Neuronal stem cell (in vitro differentiated cells): ENCODE results near the gene DZIP1L.

ENCODE experiments used
- DNase-seq: peaks from one replicate; pipeline ENCODE4 v3.0.0-alpha.2; 2013; ENCODE audit warnings: low spot score
- H2AFZ ChIP-seq: one replicate; pipeline ENCODE4 v1.6.1; 2013; ENCODE audit warnings: mild to moderate bottlenecking, low read length, inconsistent platforms
- H2AK5ac ChIP-seq: 2 replicates; pipeline ENCODE4 v1.6.1; 2013; ENCODE audit warnings: low read depth, mild to moderate bottlenecking, inconsistent platforms, low read length, moderate library complexity, mixed read lengths
- H2BK120ac ChIP-seq: 2 replicates; pipeline ENCODE4 v1.6.1; 2013; ENCODE audit warnings: low read depth, mild to moderate bottlenecking, inconsistent platforms, low read length, moderate library complexity, mixed read lengths
- H2BK12ac ChIP-seq: one replicate; pipeline ENCODE4 v1.6.1; 2013; ENCODE audit warnings: low read length, inconsistent platforms
- H2BK15ac ChIP-seq: 2 replicates; pipeline ENCODE4 v1.6.1; 2013; ENCODE audit warnings: mild to moderate bottlenecking, low read length, inconsistent platforms, mixed read lengths
- H2BK5ac ChIP-seq: one replicate; pipeline ENCODE4 v1.6.1; 2013; ENCODE audit warnings: inconsistent platforms, mild to moderate bottlenecking, low read length, moderate library complexity
- H3K14ac ChIP-seq: one replicate; pipeline ENCODE4 v1.6.1; 2013; ENCODE audit warnings: low read length, inconsistent platforms
- H3K18ac ChIP-seq: 2 replicates; pipeline ENCODE4 v1.6.1; 2013; ENCODE audit warnings: low read length, inconsistent platforms
- H3K23ac ChIP-seq: 2 replicates; pipeline ENCODE4 v1.6.1; 2013; ENCODE audit warnings: low read depth, mild to moderate bottlenecking, mixed read lengths, low read length, inconsistent platforms; ENCODE audit not compliant: poor library complexity
- H3K27ac ChIP-seq: replicated peaks from 3 replicates; pipeline ENCODE4 v1.5.1; 2013; ENCODE audit warnings: low read length, inconsistent platforms
- H3K27me3 ChIP-seq, 3 experiments: 2 replicates each; pipeline ENCODE4 v1.6.1; 2013; ENCODE audit warnings: low read length in 3 of 3, mild to moderate bottlenecking in 2 of 3, inconsistent platforms in 1 of 3, low read depth in 1 of 3, mixed read lengths in 1 of 3, moderate library complexity in 1 of 3; ENCODE audit not compliant: control insufficient read depth in 3 of 3, insufficient read depth in 3 of 3
- H3K36me3 ChIP-seq, 2 donors: replicated peaks in 1 of 2; 2 replicates each; pipeline ENCODE4 v1.6.1; 2013; ENCODE audit warnings: low read length in 2 of 2; ENCODE audit not compliant: control insufficient read depth in 2 of 2, insufficient read depth in 2 of 2
- H3K4ac ChIP-seq: 2 replicates; pipeline ENCODE4 v1.6.1; 2013; ENCODE audit warnings: inconsistent platforms, mild to moderate bottlenecking, low read length, moderate library complexity
- H3K4me1 ChIP-seq, 2 donors: 1 replicate in 1 of 2; 2 replicates in 1 of 2; pipeline ENCODE4 v1.6.1; 2013; ENCODE audit warnings: low read length in 2 of 2, low read depth in 1 of 2; ENCODE audit not compliant: control insufficient read depth in 2 of 2, insufficient read depth in 1 of 2
- H3K4me2 ChIP-seq: one replicate; pipeline ENCODE4 v1.6.1; 2013; ENCODE audit warnings: mild to moderate bottlenecking, low read length, inconsistent platforms; ENCODE audit not compliant: insufficient read depth, poor library complexity, severe bottlenecking
- H3K4me3 ChIP-seq, 2 donors: 2 replicates each; pipeline ENCODE4 v1.5.1; 2013; ENCODE audit warnings: low read length in 2 of 2, mild to moderate bottlenecking in 2 of 2, inconsistent platforms in 1 of 2, moderate library complexity in 1 of 2
- H3K79me1 ChIP-seq: one replicate; pipeline ENCODE4 v1.6.1; 2013; ENCODE audit warnings: low read depth, mild to moderate bottlenecking, inconsistent platforms, low read length, moderate library complexity
- H3K9ac ChIP-seq: one replicate; pipeline ENCODE4 v1.6.1; 2013; ENCODE audit warnings: mild to moderate bottlenecking, low read depth, low read length, inconsistent platforms; ENCODE audit not compliant: poor library complexity
- H3K9me3 ChIP-seq, 2 donors: replicated peaks in 1 of 2; 2 replicates each; pipeline versions ENCODE3 to v1.6.1; 2013; ENCODE audit warnings: low read length in 2 of 2, mild to moderate bottlenecking in 2 of 2, inconsistent platforms in 1 of 2, low read depth in 1 of 2, mixed read lengths in 1 of 2, moderate library complexity in 1 of 2; ENCODE audit not compliant: control insufficient read depth in 2 of 2, insufficient read depth in 1 of 2
- H4K8ac ChIP-seq: one replicate; pipeline ENCODE4 v1.6.1; 2013; ENCODE audit warnings: low read depth, mild to moderate bottlenecking, inconsistent platforms, low read length, moderate library complexity
- H4K91ac ChIP-seq: one replicate; pipeline ENCODE4 v1.6.1; 2013; ENCODE audit warnings: low read length, low read depth, mild to moderate bottlenecking, inconsistent platforms; ENCODE audit not compliant: poor library complexity
- WGBS, 2 donors: extraction: QIAGEN DNeasy Blood & Tissue Kit; methylation state at CpG; one replicate each; pipeline ENCODE4 v1.1.7; 2013; ENCODE audit warnings: missing lambda C conversion rate in 2 of 2, mixed read lengths in 1 of 2; ENCODE audit not compliant: insufficient read length in 2 of 2, insufficient replicate concordance in 1 of 2; ENCODE audit errors: extremely low coverage in 2 of 2; 5-methylcytosine and 5-hydroxymethylcytosine counted together

Gene DZIP1L

DNA sequence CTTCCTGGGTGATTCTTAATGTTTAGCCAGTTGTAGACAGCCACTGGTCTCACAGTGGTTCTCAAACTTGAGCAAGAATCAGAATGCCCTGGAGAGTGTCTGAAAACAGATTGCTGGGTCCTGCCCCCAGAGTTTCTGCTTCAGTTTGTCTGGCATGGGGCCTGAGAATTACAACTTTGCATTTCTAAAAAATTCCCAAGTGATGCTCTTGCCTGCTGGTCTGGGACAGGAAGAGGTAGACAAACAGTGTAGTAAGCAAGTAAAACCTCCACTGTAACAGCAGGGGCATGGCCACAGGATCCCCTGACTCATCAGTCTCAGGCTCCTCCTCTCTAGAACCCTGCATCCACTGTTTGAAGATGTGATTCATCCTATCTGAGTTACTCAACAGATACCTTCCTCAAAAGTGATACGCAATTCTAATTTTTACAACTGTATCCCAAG is 36.5 kb downstream of the DZIP1L start:
- H3K4ac ChIP-seq: no peak overlapping the region
- no peak overlapping the region for H4K91ac ChIP-seq
- WGBS, 2 donors: no CpG with 5 or more reads among the region's 1 CpG
- H2AK5ac ChIP-seq: no peak overlapping the region
- H2BK120ac ChIP-seq: no peak overlapping the region
- no peak overlapping the region for H2BK5ac ChIP-seq
- H2BK12ac ChIP-seq: no peak overlapping the region
- H3K9me3 ChIP-seq: peaks cover 0 to 3% of the 10 kb centered on the region in 2 donors
- no peak overlapping the region for H3K27ac ChIP-seq
- no peak overlapping the region for H3K9ac ChIP-seq
- H3K36me3 ChIP-seq: peaks cover 31 to 90% of the 10 kb centered on the region in 2 donors
- H2BK15ac ChIP-seq: no peak overlapping the region
- DNase-seq: no peak
- no peaks in the 10 kb centered on the region for H3K27me3 ChIP-seq
- no peak overlapping the region for H4K8ac ChIP-seq
- H3K14ac ChIP-seq: no peak overlapping the region
- no peak overlapping the region for H3K4me3 ChIP-seq
- no peaks in the 10 kb centered on the region for H3K79me1 ChIP-seq
- no peak overlapping the region for H3K18ac ChIP-seq
- H3K4me2 ChIP-seq: no peak overlapping the region
- no peak overlapping the region for H3K23ac ChIP-seq
- H3K4me1 ChIP-seq: no peaks in the 10 kb centered on the region
- H2AFZ ChIP-seq: no peak overlapping the region

GRCh38 chr3:138078096-138078495 is 37.3 kb downstream of the DZIP1L start:
- Histone ChIP-seq H2AK5ac (no peak overlapping the region), H2BK120ac (no peak overlapping the region), H3K14ac (no peak overlapping the region), H2BK12ac (no peak overlapping the region), H3K79me1 (no peaks in the 10 kb centered on the region), H3K4me1 (no peaks in the 10 kb centered on the region), H4K8ac (no peak overlapping the region), H3K23ac (no peak overlapping the region), H2BK15ac (no peak overlapping the region), H3K9ac (no peak overlapping the region), H2AFZ (no peak overlapping the region), H3K18ac (no peak overlapping the region), H3K27ac (no peak overlapping the region), H3K4ac (no peak overlapping the region), H3K4me3 (no peak overlapping the region), H3K9me3 (peaks cover 0 to 3% of the 10 kb centered on the region in 2 donors), H3K36me3 (peaks cover 23 to 90% of the 10 kb centered on the region in 2 donors), H4K91ac (no peak overlapping the region), H3K4me2 (no peak overlapping the region), H2BK5ac (no peak overlapping the region), H3K27me3 (no peaks in the 10 kb centered on the region)
- no CpG with 5 or more reads among the region's 4 CpGs for WGBS, 2 donors
- no peak for DNase-seq

DNA sequence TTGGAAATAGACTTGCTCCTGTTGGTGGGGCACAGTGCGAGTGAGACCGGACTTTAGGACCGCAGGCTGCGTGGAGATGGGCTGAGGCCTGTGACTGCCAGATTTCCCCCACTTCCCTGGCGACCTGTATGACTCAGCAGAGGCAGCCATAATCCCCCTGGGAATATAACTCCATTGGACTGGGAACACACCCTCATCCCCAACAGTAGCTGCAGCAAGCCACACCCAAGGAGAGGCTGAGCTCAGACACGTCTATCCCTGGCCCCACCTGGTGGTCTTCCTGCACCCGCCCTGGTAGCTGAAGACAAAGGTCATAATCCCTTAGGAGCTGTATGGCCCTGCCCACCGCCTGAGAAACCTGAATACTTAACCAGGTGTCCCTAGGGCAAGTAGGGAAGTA is 42.6 kb downstream of the DZIP1L start:
- H2BK12ac ChIP-seq: no peak overlapping the region
- no peak overlapping the region for H3K4ac ChIP-seq
- H2AK5ac ChIP-seq: no peak overlapping the region
- no peak overlapping the region for H4K8ac ChIP-seq
- no peak overlapping the region for H3K18ac ChIP-seq
- H3K14ac ChIP-seq: no peak overlapping the region
- peaks cover 5 to 15% of the 10 kb centered on the region in 2 donors for H3K4me1 ChIP-seq
- H3K36me3 ChIP-seq: peaks cover 18 to 76% of the 10 kb centered on the region in 2 donors
- H3K9me3 ChIP-seq: peaks cover 0 to 3% of the 10 kb centered on the region in 2 donors
- H2BK120ac ChIP-seq: no peak overlapping the region
- H3K9ac ChIP-seq: no peak overlapping the region
- no peak for DNase-seq
- H2BK15ac ChIP-seq: no peak overlapping the region
- H3K27me3 ChIP-seq: no peaks in the 10 kb centered on the region
- H2AFZ ChIP-seq: no peak overlapping the region
- no peak overlapping the region for H3K23ac ChIP-seq
- no peak overlapping the region for H2BK5ac ChIP-seq
- H3K27ac ChIP-seq: no peak overlapping the region
- H4K91ac ChIP-seq: no peak overlapping the region
- no CpG with 5 or more reads among the region's 8 CpGs for WGBS, 2 donors
- no peak overlapping the region for H3K4me3 ChIP-seq
- H3K79me1 ChIP-seq: no peaks in the 10 kb centered on the region
- H3K4me2 ChIP-seq: no peak overlapping the region

- Histone ChIP-seq H3K27me3 (no peaks in the 10 kb centered on the region), H4K91ac (no peak overlapping the region), H2AFZ (no peak overlapping the region), H2BK120ac (no peak overlapping the region), H3K4me2 (no peak overlapping the region), H3K18ac (no peak overlapping the region), H3K27ac (no peak overlapping the region), H3K36me3 (peaks cover 23 to 78% of the 10 kb centered on the region in 2 donors), H3K9ac (no peak overlapping the region), H3K14ac (no peak overlapping the region), H2BK12ac (no peak overlapping the region), H4K8ac (no peak overlapping the region), H3K4ac (no peak overlapping the region), H3K9me3 (no peaks in the 10 kb centered on the region), H3K4me1 (peaks cover 5 to 15% of the 10 kb centered on the region in 2 donors), H3K23ac (no peak overlapping the region), H2BK5ac (no peak overlapping the region), H2BK15ac (no peak overlapping the region), H3K4me3 (no peak overlapping the region), H3K79me1 (no peaks in the 10 kb centered on the region), H2AK5ac (no peak overlapping the region)
- DNase-seq: no peak
- no CpG with 5 or more reads among the region's 4 CpGs for WGBS, 2 donors
These were observed 45.4 kb downstream of the DZIP1L start for GRCh38 chr3:138070006-138070405.
